Right lobe of liver (tissue), 4 donors: Measurements from ENCODE around the gene SNRNP25.

Experiments
- CTCF ChIP-seq, 4 donors: fragments of 200-600 bp in 3 of 4; fragments of 450-650 bp in 1 of 4; IDR thresholded peaks; one replicate each; pipeline versions ENCODE4 v1.5.1 to v1.8.0; 2016 to 2022; ENCODE audit warnings: antibody characterized with exemption in 4 of 4, mild to moderate bottlenecking in 2 of 4
- POLR2A ChIP-seq: fragments of 450-650 bp; IDR thresholded peaks from one replicate; pipeline ENCODE4 v1.6.1; 2017; ENCODE audit warnings: antibody characterized with exemption, mild to moderate bottlenecking
- donor health status: DM: no; HTN: no; CAD: no.
- donor health status: DM: no; HTN: no; CAD: no.
- donor health status: DM: no; HTN: yes; CAD: no.

DNA sequence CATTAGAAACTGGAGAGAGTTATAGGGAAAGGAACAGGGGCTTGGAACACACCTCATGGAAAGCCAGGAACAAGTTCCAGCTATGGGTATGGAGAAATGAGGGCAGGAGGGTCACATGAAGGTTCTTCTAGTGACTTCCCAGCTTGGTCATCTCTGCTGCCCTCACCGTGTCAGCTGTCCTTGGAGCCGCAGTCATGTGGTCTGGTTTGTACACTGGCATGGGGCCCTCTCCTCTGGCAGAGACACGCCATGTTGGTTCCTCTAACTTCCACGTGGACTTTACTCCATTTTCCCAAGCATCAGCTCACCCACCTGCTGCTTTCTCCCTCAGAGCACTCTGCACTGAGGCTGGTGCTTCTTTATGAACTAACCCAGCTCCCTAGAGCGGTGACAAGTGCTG lies 50.7 kb downstream of the SNRNP25 start:
- no peak for TF ChIP-seq POLR2A
- no peak for TF ChIP-seq CTCF (IDR thresholded peaks at IDR 0.05)
